ENCODE results near the gene PLET1.

The PLET1 gene

GRCh38 chr11:112274007-112274783, 13.5 kb upstream of the PLET1 start:
- no peak for DNase-seq

DNA sequence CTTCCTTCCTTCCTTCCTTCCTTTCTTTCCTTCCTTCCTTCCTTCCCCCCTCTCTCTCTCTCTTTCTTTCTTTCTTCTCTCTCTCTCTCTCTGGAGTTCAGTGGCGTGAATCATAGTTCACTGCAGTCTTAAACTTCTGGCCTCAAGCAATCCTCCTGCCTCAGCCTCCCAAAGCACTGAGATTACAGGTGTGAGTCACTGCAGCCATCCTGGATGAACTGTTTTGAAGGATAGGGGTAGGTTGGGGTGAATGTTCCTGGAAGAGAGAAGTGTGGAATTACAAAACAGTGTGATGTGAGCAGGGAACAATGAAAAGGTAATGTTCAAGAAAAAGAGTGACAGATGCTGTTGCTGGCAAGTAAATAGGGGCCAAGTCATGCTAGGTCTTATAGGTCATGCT, 12.4 kb upstream of the PLET1 start:
- TF ChIP-seq GATA1 (IDR thresholded peaks at IDR 0.05; ENCODE audit: low read depth, low read length) = no peak
- no peak for TF ChIP-seq POLR2A (IDR thresholded peaks at IDR 0.05; ENCODE audit: low read length)

More at GRCh38 chr11:112274007-112274783, 13.5 kb upstream of the PLET1 start:
- no peak for TF ChIP-seq POLR2A (IDR thresholded peaks at IDR 0.05; ENCODE audit: low read length)
- no peak for TF ChIP-seq GATA1 (IDR thresholded peaks at IDR 0.05; ENCODE audit: low read depth, low read length)

DNA sequence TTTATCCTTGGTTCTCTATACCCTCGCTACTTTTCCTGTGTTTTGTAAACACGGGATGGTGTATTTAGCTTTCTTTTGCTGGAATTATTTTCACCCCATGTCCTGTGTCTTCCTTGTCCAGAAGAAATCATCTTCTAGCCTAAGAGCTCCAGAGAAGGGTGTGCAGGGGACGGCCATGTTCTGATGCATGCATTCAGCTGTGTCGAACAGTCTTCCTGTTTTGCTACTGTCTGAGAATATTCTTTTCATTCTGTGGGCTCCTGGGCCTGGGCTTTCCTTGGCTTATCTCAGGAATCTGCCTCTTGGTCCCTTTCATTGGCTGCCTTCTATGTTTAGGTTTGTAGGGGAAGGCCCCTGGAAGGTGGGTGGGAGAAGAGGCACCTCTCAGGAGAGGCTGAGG, 10.6 kb upstream of the PLET1 start:
- TF ChIP-seq GATA1 (IDR thresholded peaks at IDR 0.05; ENCODE audit: low read depth, low read length) = no peak
- no peak for TF ChIP-seq POLR2A (IDR thresholded peaks at IDR 0.05; ENCODE audit: low read length)
- DNase-seq = no peak

More for the DNA sequence above, 12.4 kb upstream of the PLET1 start:
- DNase-seq = no peak

GRCh38 chr11:112270551-112271180, 10.0 kb upstream of the PLET1 start:
- no peak for TF ChIP-seq GATA1 (IDR thresholded peaks at IDR 0.05; ENCODE audit: low read depth, low read length)
- TF ChIP-seq POLR2A (IDR thresholded peaks at IDR 0.05; ENCODE audit: low read length) = no peak
- DNase-seq = no peak

- TF ChIP-seq POLR2A (IDR thresholded peaks at IDR 0.05; ENCODE audit: low read length) = no peak
- TF ChIP-seq GATA1 (IDR thresholded peaks at IDR 0.05; ENCODE audit: low read depth, low read length) = no peak
- no peak for DNase-seq
Measured at GRCh38 chr11:112269139-112269538, 8.5 kb upstream of the PLET1 start.

DNA sequence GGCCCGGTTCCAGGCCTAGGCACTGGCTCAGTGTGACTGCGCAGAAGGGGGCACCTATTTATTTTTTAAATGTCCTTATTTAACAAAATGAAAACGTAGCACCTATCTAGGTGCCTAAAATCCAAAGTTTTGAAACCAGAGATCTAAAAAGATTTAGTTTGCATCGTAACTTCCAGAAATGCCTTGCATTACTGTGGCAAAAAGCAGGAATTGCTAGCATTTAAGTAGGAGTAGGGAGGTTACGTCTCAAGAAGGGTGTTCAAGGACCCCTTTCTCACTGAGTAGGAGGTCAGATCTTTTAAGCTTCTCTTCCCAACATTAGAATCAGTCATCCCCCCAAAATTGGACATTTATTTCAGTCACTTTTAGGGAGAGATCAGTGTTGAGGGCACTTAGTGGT, 7.7 kb upstream of the PLET1 start:
- TF ChIP-seq GATA1 (IDR thresholded peaks at IDR 0.05; ENCODE audit: low read depth, low read length) = no peak
- TF ChIP-seq POLR2A (IDR thresholded peaks at IDR 0.05; ENCODE audit: low read length) = no peak
- no peak for DNase-seq

DNA sequence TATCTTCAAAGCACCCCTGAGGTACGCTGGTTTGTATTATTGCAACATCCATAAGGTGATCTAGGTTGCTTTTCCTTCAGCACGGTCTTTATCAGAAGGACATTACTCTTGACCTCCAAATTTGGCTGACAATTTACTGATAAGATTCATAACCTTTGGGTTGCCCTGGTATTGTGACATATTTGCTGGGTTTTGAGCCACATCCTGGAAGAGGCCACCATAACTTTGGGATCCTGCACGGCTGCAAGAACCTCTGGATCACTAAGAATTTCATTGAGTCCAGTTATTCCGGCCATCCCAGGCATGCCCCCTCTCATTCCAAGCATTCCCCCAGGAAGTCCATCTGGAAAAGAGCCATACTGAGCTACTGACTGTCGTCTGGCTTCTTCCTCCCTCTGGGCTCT, 6.5 kb upstream of the PLET1 start:
- TF ChIP-seq GATA1 (IDR thresholded peaks at IDR 0.05; ENCODE audit: low read depth, low read length) = no peak
- no peak for TF ChIP-seq POLR2A (IDR thresholded peaks at IDR 0.05; ENCODE audit: low read length)
- no peak for DNase-seq

- TF ChIP-seq GATA1 (IDR thresholded peaks at IDR 0.05; ENCODE audit: low read depth, low read length) (no peak), POLR2A (IDR thresholded peaks at IDR 0.05; ENCODE audit: low read length) (no peak)
- DNase-seq = no peak
Measured at GRCh38 chr11:112266410-112266778, 5.7 kb upstream of the PLET1 start.

DNA sequence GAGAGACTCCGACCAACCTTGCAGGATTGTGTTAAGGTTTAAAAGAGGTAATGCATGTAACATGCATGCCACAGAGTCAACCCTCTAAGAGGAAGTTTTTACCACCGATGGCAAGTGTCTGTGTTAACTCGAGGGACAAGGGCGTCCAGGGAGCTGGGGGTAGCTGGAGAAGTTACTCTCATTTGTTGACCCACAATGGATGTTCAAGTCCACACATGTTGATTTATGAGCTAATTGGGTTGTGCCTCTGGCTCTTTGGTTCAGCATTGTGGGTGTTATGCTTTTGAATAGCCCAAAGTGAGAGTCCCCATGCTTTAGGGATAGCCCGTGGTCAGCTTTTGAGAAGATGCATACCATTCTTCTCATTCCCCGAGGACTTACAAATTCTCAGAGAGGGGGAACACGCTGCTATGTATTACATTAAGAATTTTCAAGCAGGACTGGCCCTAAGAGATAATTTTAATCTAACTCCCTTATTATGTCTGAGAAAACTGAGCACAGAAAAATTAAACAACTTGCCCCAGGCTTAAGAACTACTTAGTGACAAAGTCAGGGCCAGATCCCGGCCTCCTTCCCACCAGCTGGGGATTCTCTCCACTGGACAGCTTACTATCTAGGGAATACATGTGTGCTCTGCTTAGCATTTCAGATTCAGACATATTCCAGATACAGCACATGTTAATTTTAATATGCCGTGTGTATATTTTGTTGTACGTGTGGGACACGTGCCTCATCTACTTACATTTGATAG, 5.2 kb upstream of the PLET1 start:
- no peak for DNase-seq
- TF ChIP-seq POLR2A (IDR thresholded peaks at IDR 0.05; ENCODE audit: low read length) (no peak), GATA1 (IDR thresholded peaks at IDR 0.05; ENCODE audit: low read depth, low read length) (no peak)

DNA sequence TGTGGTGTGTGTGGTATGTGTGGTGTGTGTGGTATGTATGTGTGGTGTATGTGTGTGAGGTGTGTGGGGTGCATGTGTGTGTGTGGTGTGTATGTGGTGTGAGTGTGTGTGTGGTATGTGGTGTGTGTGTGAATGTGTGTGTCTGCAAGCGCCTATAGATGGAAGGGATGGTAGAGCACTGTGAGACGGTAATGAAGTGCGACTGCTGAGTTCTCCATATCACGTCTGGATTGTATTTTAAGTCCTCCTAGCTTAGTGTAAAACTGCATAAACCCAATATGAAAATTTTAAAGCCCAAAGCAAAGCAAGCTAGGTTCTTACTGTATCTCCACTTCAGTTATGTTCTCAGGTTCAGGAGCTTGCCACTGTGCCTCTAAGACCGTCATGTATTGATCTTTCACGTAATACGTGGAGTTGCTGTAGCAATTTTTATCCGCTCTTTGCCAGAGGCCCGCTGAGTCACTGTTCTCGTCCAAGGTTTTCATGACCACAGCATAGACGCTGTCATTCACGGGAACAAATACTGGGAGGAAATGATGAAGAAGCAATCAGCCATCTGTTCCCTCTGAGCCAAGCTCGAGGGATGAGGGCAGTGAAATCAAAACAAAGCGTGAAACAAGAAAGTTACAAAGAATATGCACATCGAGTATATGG, 5.5 kb downstream of the PLET1 start:
- no peak for DNase-seq
- TF ChIP-seq POLR2A (IDR thresholded peaks at IDR 0.05; ENCODE audit: low read length) (no peak), GATA1 (IDR thresholded peaks at IDR 0.05; ENCODE audit: low read depth, low read length) (no peak)

DNA sequence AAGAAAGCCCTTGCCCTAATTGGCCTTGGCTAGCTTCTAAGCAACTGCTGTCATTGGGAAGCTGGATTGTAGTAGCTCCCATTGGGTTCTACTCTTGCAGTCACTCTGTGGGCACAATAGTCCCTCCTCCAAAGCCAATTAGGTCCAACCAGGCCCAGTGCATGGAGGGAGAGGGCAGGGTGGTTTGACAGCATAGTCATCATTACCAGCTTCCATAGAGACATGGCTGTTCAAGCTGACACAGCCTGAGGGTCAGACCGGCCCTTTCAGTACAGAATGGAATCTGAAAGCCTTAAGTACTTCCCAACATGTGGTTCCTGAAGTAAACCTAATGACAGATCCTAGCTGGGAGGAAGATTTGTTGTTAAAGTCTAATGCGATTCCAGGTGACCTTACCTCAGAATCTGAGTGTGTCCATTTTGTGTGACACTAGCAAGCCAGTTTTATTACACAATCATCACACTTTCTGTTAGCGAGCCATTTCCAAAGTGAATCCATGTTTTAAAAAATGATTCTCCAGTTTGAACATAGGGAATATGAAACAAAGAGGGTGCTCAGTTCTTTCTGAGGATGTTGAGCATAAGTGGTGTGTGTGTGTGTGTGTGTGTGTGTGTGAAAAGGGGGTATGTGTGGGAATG, 6.9 kb downstream of the PLET1 start:
- DNase-seq = no peak
- TF ChIP-seq GATA1 (IDR thresholded peaks at IDR 0.05; ENCODE audit: low read depth, low read length) (no peak), POLR2A (IDR thresholded peaks at IDR 0.05; ENCODE audit: low read length) (no peak)

- TF ChIP-seq GATA1 (IDR thresholded peaks at IDR 0.05; ENCODE audit: low read depth, low read length) (no peak), POLR2A (IDR thresholded peaks at IDR 0.05; ENCODE audit: low read length) (no peak)
- no peak for DNase-seq
Measured at GRCh38 chr11:112249871-112250610, 10.6 kb downstream of the PLET1 start.

DNA sequence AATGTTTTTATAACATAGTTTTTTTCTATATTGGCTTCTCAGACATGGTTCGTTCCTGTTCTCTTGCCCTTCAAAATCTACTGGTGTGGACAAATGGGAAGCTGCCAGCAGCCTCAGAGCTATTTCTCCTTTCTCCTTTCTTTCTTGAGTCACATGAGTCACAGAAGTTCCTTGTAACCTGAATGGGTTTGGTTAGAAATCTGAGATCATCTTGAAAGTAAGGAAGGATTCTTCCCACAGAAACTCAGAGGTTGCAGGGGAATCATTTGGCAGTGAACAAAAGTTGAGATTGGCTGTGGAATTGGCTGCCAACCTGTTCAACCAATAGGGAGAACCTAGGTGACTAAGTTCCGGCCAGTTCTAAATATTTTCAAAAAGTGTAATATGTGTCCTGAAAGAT, 12.5 kb downstream of the PLET1 start:
- DNase-seq = no peak
- no peak for TF ChIP-seq GATA1 (IDR thresholded peaks at IDR 0.05; ENCODE audit: low read depth, low read length)
- no peak for TF ChIP-seq POLR2A (IDR thresholded peaks at IDR 0.05; ENCODE audit: low read length)
